Renal cortical epithelial cell (primary cell): ENCODE measurements around the gene TNFSF8. TPM values are rescaled to one million over a fixed set of nuclear protein-coding genes. Genes with fewer than 3 reads are reported as not detected.

Experiments used
- DNase-seq: peaks from one replicate; pipeline ENCODE4 v3.0.0-alpha.2; 2011; ENCODE audit warnings: low read depth
- total RNA-seq: library from RNA; depleted of rRNA; stranded (reverse); fragments of >200 nt; gene quantifications from 2 replicates; pipeline ENCODE4 v1.2.3, GENCODE V29; 2014

Gene TNFSF8
- total RNA-seq, 1 donor from 2014 or later = not detected

DNA sequence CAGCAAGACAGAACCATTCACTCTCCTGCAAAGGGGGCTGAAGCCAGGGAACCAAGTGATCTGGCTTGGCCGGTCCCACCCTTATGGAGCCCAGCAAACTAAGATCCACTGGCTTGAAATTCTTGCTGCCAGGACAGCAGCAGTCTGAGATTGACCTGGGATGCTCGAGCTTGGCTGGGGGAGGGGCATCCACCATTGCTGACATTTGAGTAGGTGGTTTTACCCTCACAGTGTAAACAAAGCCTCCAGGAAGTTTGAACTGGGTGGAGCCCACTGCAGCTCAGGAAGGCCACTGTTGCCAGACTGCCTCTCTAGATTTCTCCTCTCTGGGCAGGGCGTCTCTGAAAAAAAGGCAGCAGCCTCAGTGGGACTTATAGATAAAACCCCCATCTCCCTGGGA, 60.5 kb downstream of the TNFSF8 start:
- DNase-seq = no peak

GRCh38 chr9:114869378-114869777, 61.0 kb downstream of the TNFSF8 start:
- DNase-seq = no peak

DNA sequence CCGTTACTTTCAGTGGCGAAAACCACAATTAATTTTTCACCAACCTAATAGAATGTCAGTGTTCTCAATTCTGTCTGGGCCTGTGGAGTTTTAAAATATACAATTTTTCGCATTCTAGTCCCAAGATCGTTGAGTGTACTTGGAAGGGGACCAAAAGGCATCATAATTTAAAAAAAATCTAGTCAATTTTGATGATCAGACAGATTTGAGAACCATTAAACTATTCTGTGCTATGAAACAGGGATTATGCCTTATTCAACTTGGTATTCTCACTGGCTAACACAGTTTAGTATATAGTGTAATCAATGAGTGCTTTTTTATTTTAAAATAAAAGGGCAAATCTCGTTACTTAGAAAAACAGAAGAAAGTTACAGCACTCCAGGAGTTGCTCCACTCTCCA, 63.1 kb downstream of the TNFSF8 start:
- DNase-seq = no peak

GRCh38 chr9:114864471-114864870, 65.9 kb downstream of the TNFSF8 start:
- DNase-seq = peak; percentile 33

- DNase-seq = peak; percentile 92
Measured at GRCh38 chr9:114861922-114862605, 68.3 kb downstream of the TNFSF8 start.

- DNase-seq = no peak
Measured at GRCh38 chr9:114861273-114861672, 69.1 kb downstream of the TNFSF8 start.

DNA sequence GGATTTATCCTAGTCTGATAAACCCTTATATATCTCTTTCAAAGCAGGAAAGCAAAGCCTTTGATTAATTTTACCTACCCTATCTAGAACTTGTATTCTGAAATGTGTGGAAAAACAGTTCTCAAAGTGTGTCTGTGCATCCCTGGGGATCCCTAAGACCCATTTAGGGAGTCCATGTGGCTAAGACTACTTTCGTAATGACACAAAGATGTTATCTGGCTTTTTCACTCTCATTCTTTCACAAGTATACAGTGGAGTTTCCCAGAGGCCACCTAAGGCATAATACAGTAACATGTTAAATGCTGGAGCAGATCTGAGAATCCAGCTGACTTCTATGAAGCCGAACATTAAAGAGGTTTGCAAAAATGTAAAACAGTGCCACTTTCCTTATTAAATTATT, 70.2 kb downstream of the TNFSF8 start:
- DNase-seq = no peak

GRCh38 chr9:114856942-114857315, 73.5 kb downstream of the TNFSF8 start:
- DNase-seq = peak; percentile 48

GRCh38 chr9:114856215-114856941, 74.0 kb downstream of the TNFSF8 start:
- no peak for DNase-seq

- DNase-seq = no peak
Measured at GRCh38 chr9:114855488-114855887, 74.9 kb downstream of the TNFSF8 start.

- no peak for DNase-seq
Measured at GRCh38 chr9:114854736-114855355, 75.5 kb downstream of the TNFSF8 start.

- no peak for DNase-seq
Measured at GRCh38 chr9:114853071-114853855, 77.1 kb downstream of the TNFSF8 start.

DNA sequence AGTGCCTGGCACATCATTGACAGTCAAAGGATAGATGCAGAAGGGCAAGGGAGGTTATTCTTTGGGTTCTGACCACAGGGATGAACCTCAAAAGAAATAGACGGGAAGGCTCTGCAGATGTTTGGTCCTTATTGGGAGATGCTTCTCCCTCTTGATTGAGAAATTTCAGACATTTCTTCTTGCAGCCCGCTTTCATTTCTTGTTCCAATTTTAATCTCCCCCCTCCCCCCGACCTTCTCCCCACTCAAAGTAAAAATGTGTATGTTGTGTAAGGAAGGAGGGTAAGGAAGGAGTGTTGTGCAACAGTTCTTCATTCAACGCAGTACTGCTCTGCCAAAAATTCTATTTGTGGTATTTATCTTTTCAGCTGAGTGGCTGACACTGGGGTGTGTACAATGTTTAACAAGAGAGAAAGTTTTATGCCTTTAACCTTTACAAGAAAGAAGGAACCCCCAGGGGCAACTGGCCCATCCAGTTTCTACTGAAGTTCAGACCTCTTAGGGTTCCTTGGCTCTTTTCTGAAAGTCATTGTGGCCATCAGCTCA, 78.3 kb downstream of the TNFSF8 start:
- DNase-seq = peak; percentile 70

DNA sequence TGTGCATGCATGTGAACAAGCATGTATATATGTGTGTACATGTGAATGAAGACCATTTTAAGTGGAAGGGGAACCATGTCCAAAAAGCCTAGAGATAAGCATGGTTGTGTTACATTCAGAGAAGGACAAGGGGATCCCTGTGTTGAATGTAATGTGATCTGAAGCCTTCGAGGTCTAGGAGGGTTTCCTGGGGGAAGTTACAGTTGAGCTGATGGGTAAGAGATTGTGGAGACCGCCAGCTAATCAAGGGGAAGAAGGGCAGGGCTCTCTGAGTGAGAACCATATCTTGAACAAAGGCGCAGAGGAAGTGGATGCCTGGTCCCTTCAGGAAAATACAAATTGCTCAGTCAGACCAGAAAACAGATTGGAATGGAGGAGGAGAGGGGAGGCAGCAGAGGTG, 79.1 kb downstream of the TNFSF8 start:
- no peak for DNase-seq

Other genes with a start within 250 kb of the TNFSF8 start
- gene TEX48, start 248.4 kb downstream of the TNFSF8 start, total RNA-seq = not detected in 2 replicates
- gene TNFSF15, start 124.6 kb downstream of the TNFSF8 start, total RNA-seq = 1.3 and 7.3 TPM in 2 replicates
- gene TNC, start 187.6 kb upstream of the TNFSF8 start, total RNA-seq = 215 and 425 TPM in 2 replicates